Measurements from ENCODE around the gene ME2. TPM values are rescaled to one million over a fixed set of nuclear protein-coding genes. Genes with fewer than 3 reads are reported as not detected.

ME2 gene
- total and polyA plus RNA-seq, 2 of the 8 experiments (the other 6 are each of a cell fraction or from before 2014, with no cell fraction given): 54.7 to 66.9 TPM

- TF ChIP-seq TCF12 (IDR thresholded peaks at IDR 0.05; ENCODE audit: low read depth, low read length) (no peak), BACH1 (IDR thresholded peaks at IDR 0.05; ENCODE audit: low read length) (no peak), ATF2 (IDR thresholded peaks at IDR 0.05; ENCODE audit: low read length) (no peak), TBP (IDR thresholded peaks at IDR 0.05; ENCODE audit: low read depth, low read length) (peak; percentile 79), BRCA1 (IDR thresholded peaks at IDR 0.05; ENCODE audit: low read depth, low read length) (no peak), CHD2 (IDR thresholded peaks at IDR 0.05; ENCODE audit: low read length) (peak; percentile 60), FOSL1 (IDR thresholded peaks at IDR 0.05; ENCODE audit: insufficient read depth, low read depth, low read length) (no peak), TEAD4 (IDR thresholded peaks at IDR 0.05; ENCODE audit: low read depth, low read length) (no peak), NRF1 (IDR thresholded peaks at IDR 0.05; ENCODE audit: low read depth, low read length) (no peak), CREB1 (IDR thresholded peaks at IDR 0.05) (peak; percentile 53), NANOG (IDR thresholded peaks at IDR 0.05; ENCODE audit: insufficient read depth, low read depth, low read length, poor library complexity, severe bottlenecking) (no peak), POLR2A (IDR thresholded peaks at IDR 0.05; ENCODE audit: control extremely low read depth in 1 of 2, low read depth in 2 of 2, low read length in 2 of 2) (peak; percentile 35 to 77), ATF3 (IDR thresholded peaks at IDR 0.05; ENCODE audit: insufficient read depth, low read depth, low read length) (no peak), MAX (IDR thresholded peaks at IDR 0.05) (peak; percentile 94), EGR1 (IDR thresholded peaks at IDR 0.05; ENCODE audit: borderline replicate concordance, low read depth, low read length) (no peak), SAP30 (IDR thresholded peaks at IDR 0.05; ENCODE audit: insufficient read depth, insufficient replicate concordance, low read length) (no peak), TAF1 (IDR thresholded peaks at IDR 0.05; ENCODE audit: low read depth, low read length) (peak; percentile 88), SRF (IDR thresholded peaks at IDR 0.05; ENCODE audit: low read depth, low read length) (no peak), RFX5 (IDR thresholded peaks at IDR 0.05; ENCODE audit: borderline replicate concordance, low read depth, low read length) (no peak), GTF2F1 (IDR thresholded peaks at IDR 0.05; ENCODE audit: borderline replicate concordance, low read depth, low read length) (no peak), SP4 (IDR thresholded peaks at IDR 0.05; ENCODE audit: low read length) (peak; percentile 80; the same call in 1 of the 2 replicates)
- TF ChIP-seq, protein P1, sequence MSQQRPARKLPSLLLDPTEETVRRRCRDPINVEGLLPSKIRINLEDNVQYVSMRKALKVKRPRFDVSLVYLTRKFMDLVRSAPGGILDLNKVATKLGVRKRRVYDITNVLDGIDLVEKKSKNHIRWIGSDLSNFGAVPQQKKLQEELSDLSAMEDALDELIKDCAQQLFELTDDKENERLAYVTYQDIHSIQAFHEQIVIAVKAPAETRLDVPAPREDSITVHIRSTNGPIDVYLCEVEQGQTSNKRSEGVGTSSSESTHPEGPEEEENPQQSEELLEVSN (IDR thresholded peaks at IDR 0.05): peak; percentile 89
Observed at GRCh38 chr18:50878345-50879301, at the start of gene ME2 (continued).

Data from H1 (cell line).